GM21526 (cell line): ENCODE measurements around the gene DNAJB4.

Experiments used
- ATAC-seq: cut with Tn5 transposase; IDR thresholded peaks from one replicate; pipeline ENCODE4 v1.9.1; 2021; ENCODE audit warnings: moderate library complexity; ENCODE audit not compliant: unreplicated experiment, low FRiP score

The DNAJB4 gene

GRCh38 chr1:78033797-78034172 lies 29.0 kb downstream of the DNAJB4 start:
- no peak for ATAC-seq

GRCh38 chr1:78035121-78035520 lies 30.4 kb downstream of the DNAJB4 start:
- ATAC-seq, result no peak

- no peak for ATAC-seq
Measured at GRCh38 chr1:78036450-78036849, 31.7 kb downstream of the DNAJB4 start.

GRCh38 chr1:78038071-78038470 lies 33.3 kb downstream of the DNAJB4 start:
- ATAC-seq, result no peak

GRCh38 chr1:78038491-78038939 lies 33.8 kb downstream of the DNAJB4 start:
- ATAC-seq, result no peak

GRCh38 chr1:78040484-78041089 lies 35.8 kb downstream of the DNAJB4 start:
- no peak for ATAC-seq

GRCh38 chr1:78043436-78043835 lies 38.7 kb downstream of the DNAJB4 start:
- ATAC-seq, result no peak

- ATAC-seq, result no peak
Measured at GRCh38 chr1:78044796-78045562, 40.2 kb downstream of the DNAJB4 start.

- ATAC-seq, result no peak
Measured at GRCh38 chr1:78045563-78045925, 40.8 kb downstream of the DNAJB4 start.

GRCh38 chr1:78045926-78046778 lies 41.4 kb downstream of the DNAJB4 start, which contains the start of gene GIPC2:
Gene GIPC2, plus strand, starts transcription at chr1:78045966. Its CDS starts 129 bp downstream, at chr1:78046095.
- no peak for ATAC-seq

GRCh38 chr1:78047106-78047505 lies 42.4 kb downstream of the DNAJB4 start:
- ATAC-seq, result no peak

GRCh38 chr1:78047631-78048030 lies 42.9 kb downstream of the DNAJB4 start:
- ATAC-seq, result no peak

- no peak for ATAC-seq
Measured at GRCh38 chr1:78048446-78048845, 43.7 kb downstream of the DNAJB4 start.

GRCh38 chr1:78049396-78049795 lies 44.7 kb downstream of the DNAJB4 start:
- no peak for ATAC-seq

- ATAC-seq, result no peak
Measured at GRCh38 chr1:78051005-78051404, 46.3 kb downstream of the DNAJB4 start.

- no peak for ATAC-seq
Measured at GRCh38 chr1:78052685-78053405, 48.1 kb downstream of the DNAJB4 start.

- ATAC-seq, result no peak
Measured at GRCh38 chr1:78053498-78053897, 48.8 kb downstream of the DNAJB4 start.

GRCh38 chr1:78054559-78054958 lies 49.8 kb downstream of the DNAJB4 start:
- no peak for ATAC-seq

- ATAC-seq, result no peak
Measured at GRCh38 chr1:78054972-78055371, 50.2 kb downstream of the DNAJB4 start.

- ATAC-seq, result no peak
Measured at GRCh38 chr1:78055565-78056132, 50.9 kb downstream of the DNAJB4 start.
